GM12891 (cell line): ENCODE measurements around the gene IST1.

Experiments used
- POLR2A ChIP-seq: IDR thresholded peaks from 2 replicates; pipeline ENCODE4 v1.6.1; 2011; ENCODE audit warnings: low read depth, low read length, control low read depth
- POLR2AphosphoS5 ChIP-seq: IDR thresholded peaks from 2 replicates; pipeline ENCODE4 v1.6.1; 2011; ENCODE audit warnings: low read depth, low read length, control low read depth
- SPI1 ChIP-seq: IDR thresholded peaks from 2 replicates; pipeline ENCODE4 v1.6.1; 2011; ENCODE audit warnings: low read depth, low read length, control low read depth
- TAF1 ChIP-seq: IDR thresholded peaks from 2 replicates; pipeline ENCODE4 v1.6.1; 2011; ENCODE audit warnings: low read depth, low read length, control low read depth

- TF ChIP-seq POLR2A: no peak
- TF ChIP-seq SPI1: no peak
- no peak for TF ChIP-seq POLR2AphosphoS5
- TF ChIP-seq TAF1: no peak
Measured at GRCh38 chr16:71974068-71974818, 78.9 kb downstream of the IST1 start.
